Measurements from ENCODE around the gene BNIP5.

DNA sequence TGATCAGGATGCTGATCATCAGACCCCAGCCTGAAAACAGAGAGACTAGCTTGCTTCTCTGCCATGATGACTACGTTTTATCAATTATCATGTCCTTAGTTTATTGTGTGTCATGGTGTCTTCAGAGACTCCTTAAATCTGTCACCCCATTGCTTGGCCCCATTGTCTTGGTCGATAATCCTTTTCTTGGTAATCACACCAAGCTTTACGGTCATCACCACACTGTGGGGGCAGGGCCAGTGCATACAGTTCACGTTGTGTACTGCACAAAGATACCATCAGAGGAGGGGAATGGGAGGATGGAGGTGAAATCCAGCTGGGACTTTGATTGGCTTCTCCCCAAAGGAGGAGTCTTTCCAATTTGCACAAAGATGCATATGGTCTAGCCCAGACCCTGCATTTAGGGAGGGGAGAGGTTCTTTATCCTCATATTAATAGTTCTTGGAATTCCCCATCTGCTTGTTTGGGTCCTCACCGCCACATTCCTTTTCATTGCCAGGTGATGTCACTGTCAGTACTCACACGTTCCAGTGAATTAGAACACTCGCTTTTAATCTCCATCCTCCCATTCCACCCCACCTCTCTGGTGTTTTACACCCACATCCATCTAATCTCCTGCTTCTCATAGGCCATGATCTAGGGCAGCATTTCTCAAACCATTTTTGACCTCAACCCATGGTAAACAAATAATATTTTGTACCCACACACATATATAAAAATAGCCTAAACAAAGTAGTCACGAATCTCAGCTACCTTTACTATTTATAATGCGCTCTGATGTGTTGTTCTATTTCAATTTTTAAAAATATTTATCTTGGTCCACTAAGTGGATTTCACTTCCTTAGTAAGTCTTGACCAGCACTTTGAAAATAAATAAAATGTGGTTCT is 45.1 kb upstream of the BNIP5 start:
- TF ChIP-seq BACH2 (CRISPR knock-in tag; IDR thresholded peaks at IDR 0.05; ENCODE audit: borderline replicate concordance): no peak
- no peak for TF ChIP-seq CREB5 (CRISPR knock-in tag; IDR thresholded peaks at IDR 0.05; ENCODE audit: low read depth)
- no peak for TF ChIP-seq CSRNP3 (CRISPR knock-in tag; IDR thresholded peaks at IDR 0.05)
- no peak for TF ChIP-seq ARNTL (CRISPR knock-in tag; IDR thresholded peaks at IDR 0.05; ENCODE audit: borderline replicate concordance, low read depth)
- TF ChIP-seq, protein P1, sequence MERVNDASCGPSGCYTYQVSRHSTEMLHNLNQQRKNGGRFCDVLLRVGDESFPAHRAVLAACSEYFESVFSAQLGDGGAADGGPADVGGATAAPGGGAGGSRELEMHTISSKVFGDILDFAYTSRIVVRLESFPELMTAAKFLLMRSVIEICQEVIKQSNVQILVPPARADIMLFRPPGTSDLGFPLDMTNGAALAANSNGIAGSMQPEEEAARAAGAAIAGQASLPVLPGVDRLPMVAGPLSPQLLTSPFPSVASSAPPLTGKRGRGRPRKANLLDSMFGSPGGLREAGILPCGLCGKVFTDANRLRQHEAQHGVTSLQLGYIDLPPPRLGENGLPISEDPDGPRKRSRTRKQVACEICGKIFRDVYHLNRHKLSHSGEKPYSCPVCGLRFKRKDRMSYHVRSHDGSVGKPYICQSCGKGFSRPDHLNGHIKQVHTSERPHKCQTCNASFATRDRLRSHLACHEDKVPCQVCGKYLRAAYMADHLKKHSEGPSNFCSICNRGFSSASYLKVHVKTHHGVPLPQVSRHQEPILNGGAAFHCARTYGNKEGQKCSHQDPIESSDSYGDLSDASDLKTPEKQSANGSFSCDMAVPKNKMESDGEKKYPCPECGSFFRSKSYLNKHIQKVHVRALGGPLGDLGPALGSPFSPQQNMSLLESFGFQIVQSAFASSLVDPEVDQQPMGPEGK (CRISPR knock-in tag; IDR thresholded peaks at IDR 0.05; ENCODE audit: borderline replicate concordance): no peak
- no peak for TF ChIP-seq CSDC2 (CRISPR knock-in tag; IDR thresholded peaks at IDR 0.05)
- no peak for TF ChIP-seq ZC3H10 (CRISPR knock-in tag; IDR thresholded peaks at IDR 0.05)
- TF ChIP-seq GLIS3 (CRISPR knock-in tag; IDR thresholded peaks at IDR 0.05): no peak
- TF ChIP-seq ISL1 (CRISPR knock-in tag; IDR thresholded peaks at IDR 0.05): no peak
- TF ChIP-seq TCF4 (CRISPR knock-in tag; IDR thresholded peaks at IDR 0.05; ENCODE audit: borderline replicate concordance): no peak
- TF ChIP-seq ZFP30 (CRISPR knock-in tag; IDR thresholded peaks at IDR 0.05): no peak
- no peak for TF ChIP-seq ZNF565 (CRISPR knock-in tag; conservative IDR thresholded peaks at IDR 0.05; ENCODE audit: low read depth)
- no peak for TF ChIP-seq ESRRG (CRISPR knock-in tag; IDR thresholded peaks at IDR 0.05)
